WTC11 (cell line): ENCODE measurements around the gene KDM4C. TPM values are rescaled to one million over a fixed set of nuclear protein-coding genes. Genes with fewer than 3 reads are reported as not detected.
"Not testable (repeated sequence)": the region's sequence is repeated elsewhere in the genome, so short reads cannot be mapped to it uniquely, and the experiment has no call there.

Source experiments
- ATAC-seq: fragments of 200-7000 bp; cut with Tn5 transposase; 2 replicates; pipeline ENCODE4 v1.10.0; 2021; ENCODE audit warnings: mild to moderate bottlenecking, moderate library complexity
- CTCF ChIA-PET: fragments of 300-600 bp; sonication (Branson Sonifier 250); formaldehyde crosslinking; loops from one replicate; lab custom pipeline; 2021; ENCODE audit warnings: antibody characterized with exemption; lab: Charles Lee
- POLR2A ChIA-PET: fragments of 350-600 bp; sonication (Branson Sonifier 250); formaldehyde crosslinking; loops from one replicate; lab custom pipeline; 2021; ENCODE audit warnings: antibody characterized with exemption; lab: Charles Lee
- DNase-seq: peaks from one replicate; pipeline ENCODE4 v3.0.0; 2021; ENCODE audit warnings: low spot score
- H3K27ac Mint-ChIP-seq: 2 replicates; pipeline ENCODE4 v1.8.0; 2021; ENCODE audit warnings: mixed read lengths
- H3K27me3 Mint-ChIP-seq: 2 replicates; pipeline ENCODE4 v1.8.0; 2021; ENCODE audit warnings: low read depth, mild to moderate bottlenecking, moderate library complexity, mixed read lengths
- H3K36me3 Mint-ChIP-seq: 2 replicates; pipeline ENCODE4 v1.8.0; 2021; ENCODE audit warnings: mixed read lengths
- H3K4me1 Mint-ChIP-seq: 2 replicates; pipeline ENCODE4 v1.8.0; 2022; ENCODE audit warnings: mixed read lengths
- H3K4me3 Mint-ChIP-seq: 2 replicates; pipeline ENCODE4 v1.8.0; 2021; ENCODE audit warnings: mild to moderate bottlenecking, moderate library complexity, mixed read lengths
- H3K9me3 Mint-ChIP-seq: 2 replicates; pipeline ENCODE4 v1.8.0; 2021; ENCODE audit warnings: mixed read lengths
- CTCF ChIP-seq: fragments of 200-600 bp; IDR thresholded peaks from 2 replicates; pipeline ENCODE4 v1.8.0; 2022; ENCODE audit warnings: antibody characterized with exemption
- FOXP1 ChIP-seq: sonication (generic); formaldehyde crosslinking; IDR thresholded peaks from 2 replicates; pipeline ENCODE4 v1.8.0; 2022; ENCODE audit warnings: missing genetic modification reagents, mild to moderate bottlenecking, moderate library complexity, borderline replicate concordance
- GRHL2 ChIP-seq: fragments of 250-450 bp; sonication (Bioruptor Pico); IDR thresholded peaks from 2 replicates; pipeline ENCODE4 v1.8.0; 2022; ENCODE audit warnings: mild to moderate bottlenecking, moderate library complexity; ENCODE audit not compliant: insufficient replicate concordance, severe bottlenecking
- HMGA2 ChIP-seq: fragments of 250-450 bp; sonication (Bioruptor Pico); IDR thresholded peaks from 2 replicates; pipeline ENCODE4 v1.4.0; 2021; ENCODE audit warnings: mild to moderate bottlenecking, moderate library complexity
- NR2C2 ChIP-seq: sonication (generic); formaldehyde crosslinking; IDR thresholded peaks from 2 replicates; pipeline ENCODE4 v1.8.0; 2022; ENCODE audit warnings: mild to moderate bottlenecking, missing genetic modification reagents
- PREB ChIP-seq: sonication (generic); formaldehyde crosslinking; IDR thresholded peaks from 2 replicates; pipeline ENCODE4 v1.8.1; 2022; ENCODE audit warnings: mild to moderate bottlenecking, missing genetic modification reagents, moderate library complexity, borderline replicate concordance
- SMAD3 ChIP-seq: sonication (generic); formaldehyde crosslinking; IDR thresholded peaks from 2 replicates; pipeline ENCODE4 v1.8.0; 2022; ENCODE audit warnings: missing genetic modification reagents, mild to moderate bottlenecking, borderline replicate concordance
- SP1 ChIP-seq: sonication (generic); formaldehyde crosslinking; conservative IDR thresholded peaks from 2 replicates; pipeline ENCODE4 v1.8.1; 2022; ENCODE audit warnings: missing genetic modification reagents
- ZNF121 ChIP-seq: sonication (generic); formaldehyde crosslinking; IDR thresholded peaks from 2 replicates; pipeline ENCODE4 v1.8.0; 2023; ENCODE audit warnings: missing genetic modification reagents
- ZNF263 ChIP-seq: sonication (generic); formaldehyde crosslinking; IDR thresholded peaks from 2 replicates; pipeline ENCODE4 v1.8.1; 2022; ENCODE audit warnings: low read depth, mild to moderate bottlenecking, moderate library complexity, missing genetic modification reagents
- ZSCAN18 ChIP-seq: fragments of 250-450 bp; sonication (Bioruptor Pico); IDR thresholded peaks from 2 replicates; pipeline ENCODE4 v2.1.2; 2022; ENCODE audit warnings: mild to moderate bottlenecking, moderate library complexity
- total RNA-seq: library from RNA; stranded (reverse); gene quantifications from 3 replicates; pipeline ENCODE4 v1.2.3, GENCODE V29; 2021
- TF ChIP-seq, protein P1 (sequence below): sonication (generic); formaldehyde crosslinking; IDR thresholded peaks from 2 replicates; pipeline ENCODE4 v1.8.0; 2022; ENCODE audit warnings: missing genetic modification reagents
- TF ChIP-seq, protein P2 (sequence below): sonication (generic); formaldehyde crosslinking; IDR thresholded peaks from 2 replicates; pipeline ENCODE4 v1.8.1; 2022; ENCODE audit warnings: low read depth, missing genetic modification reagents, borderline replicate concordance
- TF ChIP-seq, protein P3 (sequence below): sonication (generic); formaldehyde crosslinking; IDR thresholded peaks from 2 replicates; pipeline ENCODE4 v1.8.0; 2023; ENCODE audit warnings: mild to moderate bottlenecking, missing genetic modification reagents

Gene KDM4C
- total RNA-seq, 1 experiment from 2014 or later: 29.2 TPM

GRCh38 chr9:7180247-7180646 is 422.5 kb downstream of the KDM4C start:
- Mint-ChIP-seq H3K4me3 (no peak overlapping the region), H3K27ac (no peak overlapping the region), H3K4me1 (peaks cover 5% of the 10 kb centered on the region), H3K27me3 (no peaks in the 10 kb centered on the region)
- ATAC-seq (no peak), DNase-seq (no peak)
- ChIA-PET POLR2A (no interaction called here), CTCF (no interaction called here)
- TF ChIP-seq, protein P1, sequence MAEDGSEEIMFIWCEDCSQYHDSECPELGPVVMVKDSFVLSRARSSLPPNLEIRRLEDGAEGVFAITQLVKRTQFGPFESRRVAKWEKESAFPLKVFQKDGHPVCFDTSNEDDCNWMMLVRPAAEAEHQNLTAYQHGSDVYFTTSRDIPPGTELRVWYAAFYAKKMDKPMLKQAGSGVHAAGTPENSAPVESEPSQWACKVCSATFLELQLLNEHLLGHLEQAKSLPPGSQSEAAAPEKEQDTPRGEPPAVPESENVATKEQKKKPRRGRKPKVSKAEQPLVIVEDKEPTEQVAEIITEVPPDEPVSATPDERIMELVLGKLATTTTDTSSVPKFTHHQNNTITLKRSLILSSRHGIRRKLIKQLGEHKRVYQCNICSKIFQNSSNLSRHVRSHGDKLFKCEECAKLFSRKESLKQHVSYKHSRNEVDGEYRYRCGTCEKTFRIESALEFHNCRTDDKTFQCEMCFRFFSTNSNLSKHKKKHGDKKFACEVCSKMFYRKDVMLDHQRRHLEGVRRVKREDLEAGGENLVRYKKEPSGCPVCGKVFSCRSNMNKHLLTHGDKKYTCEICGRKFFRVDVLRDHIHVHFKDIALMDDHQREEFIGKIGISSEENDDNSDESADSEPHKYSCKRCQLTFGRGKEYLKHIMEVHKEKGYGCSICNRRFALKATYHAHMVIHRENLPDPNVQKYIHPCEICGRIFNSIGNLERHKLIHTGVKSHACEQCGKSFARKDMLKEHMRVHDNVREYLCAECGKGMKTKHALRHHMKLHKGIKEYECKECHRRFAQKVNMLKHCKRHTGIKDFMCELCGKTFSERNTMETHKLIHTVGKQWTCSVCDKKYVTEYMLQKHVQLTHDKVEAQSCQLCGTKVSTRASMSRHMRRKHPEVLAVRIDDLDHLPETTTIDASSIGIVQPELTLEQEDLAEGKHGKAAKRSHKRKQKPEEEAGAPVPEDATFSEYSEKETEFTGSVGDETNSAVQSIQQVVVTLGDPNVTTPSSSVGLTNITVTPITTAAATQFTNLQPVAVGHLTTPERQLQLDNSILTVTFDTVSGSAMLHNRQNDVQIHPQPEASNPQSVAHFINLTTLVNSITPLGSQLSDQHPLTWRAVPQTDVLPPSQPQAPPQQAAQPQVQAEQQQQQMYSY (CRISPR knock-in tag): no peak
- TF ChIP-seq, protein P2, sequence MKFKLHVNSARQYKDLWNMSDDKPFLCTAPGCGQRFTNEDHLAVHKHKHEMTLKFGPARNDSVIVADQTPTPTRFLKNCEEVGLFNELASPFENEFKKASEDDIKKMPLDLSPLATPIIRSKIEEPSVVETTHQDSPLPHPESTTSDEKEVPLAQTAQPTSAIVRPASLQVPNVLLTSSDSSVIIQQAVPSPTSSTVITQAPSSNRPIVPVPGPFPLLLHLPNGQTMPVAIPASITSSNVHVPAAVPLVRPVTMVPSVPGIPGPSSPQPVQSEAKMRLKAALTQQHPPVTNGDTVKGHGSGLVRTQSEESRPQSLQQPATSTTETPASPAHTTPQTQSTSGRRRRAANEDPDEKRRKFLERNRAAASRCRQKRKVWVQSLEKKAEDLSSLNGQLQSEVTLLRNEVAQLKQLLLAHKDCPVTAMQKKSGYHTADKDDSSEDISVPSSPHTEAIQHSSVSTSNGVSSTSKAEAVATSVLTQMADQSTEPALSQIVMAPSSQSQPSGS (CRISPR knock-in tag): no peak
- TF ChIP-seq, all 79 proteins: peak for 0
- Mint-ChIP-seq H3K9me3 (peaks cover 22% of the 10 kb centered on the region), H3K36me3 (peaks cover 31% of the 10 kb centered on the region)

- H3K27ac Mint-ChIP-seq, ATAC-seq, H3K4me3 Mint-ChIP-seq, POLR2A ChIA-PET, DNase-seq, H3K27me3 Mint-ChIP-seq: not testable (repeated sequence)
- H3K9me3 Mint-ChIP-seq: peaks cover 38% of the 10 kb centered on the region
- H3K36me3 Mint-ChIP-seq: peaks cover 46% of the 10 kb centered on the region
- CTCF ChIA-PET: interaction anchor here (1.1 to 3.1 kb wide), 2 partner anchors 130 to 356 kb away, joined by 3 to 6 read pairs; no protein-coding TSS in a partner anchor
- H3K4me1 Mint-ChIP-seq: peaks cover 15% of the 10 kb centered on the region
These were observed 425.4 kb downstream of the KDM4C start for GRCh38 chr9:7183139-7183538.

DNA sequence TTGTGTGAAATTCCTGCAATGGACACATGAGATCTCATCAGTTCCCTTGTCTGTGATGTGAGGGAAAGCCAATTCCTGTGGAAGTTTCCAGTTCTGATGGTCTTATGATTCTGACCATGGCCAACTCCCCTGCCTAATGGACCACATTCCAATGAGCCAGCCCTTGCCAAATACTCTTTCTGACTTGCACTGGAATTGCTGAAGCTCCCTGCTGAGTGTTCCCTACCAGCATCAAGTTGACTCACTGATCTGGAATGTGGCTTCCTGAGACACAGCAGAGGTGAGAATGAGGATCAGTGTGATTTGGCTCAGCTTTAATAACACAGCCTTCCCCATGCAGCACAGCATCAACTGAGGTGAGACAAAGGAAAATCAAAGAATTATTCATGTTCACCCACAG is 427.8 kb downstream of the KDM4C start:
- no peak overlapping the region; the same call in 1 of the 2 replicates for H3K27ac Mint-ChIP-seq
- TF ChIP-seq FOXP1 (CRISPR knock-in tag) (no peak), CTCF (no peak), HMGA2 (CRISPR knock-in tag) (no peak), ZNF121 (CRISPR knock-in tag) (no peak), SP1 (CRISPR knock-in tag) (no peak), ZSCAN18 (CRISPR knock-in tag) (no peak), PREB (CRISPR knock-in tag) (no peak), ZNF263 (CRISPR knock-in tag) (no peak), SMAD3 (no peak), NR2C2 (CRISPR knock-in tag) (no peak), GRHL2 (CRISPR knock-in tag) (no peak)
- TF ChIP-seq, protein P1 (CRISPR knock-in tag): no peak
- TF ChIP-seq, protein P3, sequence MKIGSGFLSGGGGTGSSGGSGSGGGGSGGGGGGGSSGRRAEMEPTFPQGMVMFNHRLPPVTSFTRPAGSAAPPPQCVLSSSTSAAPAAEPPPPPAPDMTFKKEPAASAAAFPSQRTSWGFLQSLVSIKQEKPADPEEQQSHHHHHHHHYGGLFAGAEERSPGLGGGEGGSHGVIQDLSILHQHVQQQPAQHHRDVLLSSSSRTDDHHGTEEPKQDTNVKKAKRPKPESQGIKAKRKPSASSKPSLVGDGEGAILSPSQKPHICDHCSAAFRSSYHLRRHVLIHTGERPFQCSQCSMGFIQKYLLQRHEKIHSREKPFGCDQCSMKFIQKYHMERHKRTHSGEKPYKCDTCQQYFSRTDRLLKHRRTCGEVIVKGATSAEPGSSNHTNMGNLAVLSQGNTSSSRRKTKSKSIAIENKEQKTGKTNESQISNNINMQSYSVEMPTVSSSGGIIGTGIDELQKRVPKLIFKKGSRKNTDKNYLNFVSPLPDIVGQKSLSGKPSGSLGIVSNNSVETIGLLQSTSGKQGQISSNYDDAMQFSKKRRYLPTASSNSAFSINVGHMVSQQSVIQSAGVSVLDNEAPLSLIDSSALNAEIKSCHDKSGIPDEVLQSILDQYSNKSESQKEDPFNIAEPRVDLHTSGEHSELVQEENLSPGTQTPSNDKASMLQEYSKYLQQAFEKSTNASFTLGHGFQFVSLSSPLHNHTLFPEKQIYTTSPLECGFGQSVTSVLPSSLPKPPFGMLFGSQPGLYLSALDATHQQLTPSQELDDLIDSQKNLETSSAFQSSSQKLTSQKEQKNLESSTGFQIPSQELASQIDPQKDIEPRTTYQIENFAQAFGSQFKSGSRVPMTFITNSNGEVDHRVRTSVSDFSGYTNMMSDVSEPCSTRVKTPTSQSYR (CRISPR knock-in tag): no peak

More for the DNA sequence above, 427.8 kb downstream of the KDM4C start:
- peak; percentile 91 for ATAC-seq
- Mint-ChIP-seq H3K36me3 (peaks cover 55% of the 10 kb centered on the region), H3K4me1 (peaks cover 11% of the 10 kb centered on the region), H3K4me3 (no peak overlapping the region), H3K27me3 (peaks cover 4% of the 10 kb centered on the region; the same call in 1 of the 2 replicates), H3K9me3 (peaks cover 50% of the 10 kb centered on the region)
- peak; percentile 31 for DNase-seq
- ChIA-PET CTCF (interaction anchor here (0.8 to 2.2 kb wide), 17 partner anchors 11 to 442 kb away, joined by 3 to 13 read pairs (median 3); no protein-coding TSS in a partner anchor), POLR2A (no interaction called here)
